C4-2B (cell line): Measurements from ENCODE around the gene FMNL2.

Experiments
- H3K27ac ChIP-seq: fragments of 450-650 bp; 2 replicates; pipeline ENCODE4 v1.5.1; 2017
- CTCF ChIP-seq: fragments of 450-650 bp; conservative IDR thresholded peaks from 2 replicates; pipeline ENCODE4 v1.5.1; 2017; ENCODE audit warnings: mild to moderate bottlenecking
- ZFX ChIP-seq: fragments of 450-650 bp; IDR thresholded peaks from 2 replicates; pipeline ENCODE4 v1.6.1; 2017

The FMNL2 gene

GRCh38 chr2:152493945-152494528 is 159.1 kb downstream of the FMNL2 start:
- no peak overlapping the region for H3K27ac ChIP-seq
- TF ChIP-seq CTCF, result no peak

DNA sequence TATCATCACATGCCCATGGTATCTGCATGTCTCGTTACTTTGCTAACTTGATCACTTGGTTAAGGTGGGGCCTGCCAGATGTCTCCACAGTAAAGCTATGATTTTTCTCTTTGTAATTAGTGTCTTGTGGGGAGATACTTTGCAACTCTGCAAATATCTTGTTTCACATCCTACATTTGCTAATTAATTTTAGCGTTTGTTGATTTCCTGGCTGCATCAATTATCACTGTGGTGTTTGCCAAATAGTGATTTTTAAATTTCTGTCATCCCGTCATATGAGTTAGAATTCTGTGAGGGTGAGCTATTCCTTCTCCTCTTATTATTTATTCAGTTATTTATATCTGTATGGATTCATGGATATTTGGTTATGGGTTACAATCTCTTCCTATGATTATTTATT is 161.4 kb downstream of the FMNL2 start:
- TF ChIP-seq CTCF, result no peak
- H3K27ac ChIP-seq, result no peak overlapping the region

- no peak for TF ChIP-seq CTCF
- TF ChIP-seq ZFX, result no peak
- no peak overlapping the region for H3K27ac ChIP-seq
Measured at GRCh38 chr2:152497481-152498052, 162.6 kb downstream of the FMNL2 start.

DNA sequence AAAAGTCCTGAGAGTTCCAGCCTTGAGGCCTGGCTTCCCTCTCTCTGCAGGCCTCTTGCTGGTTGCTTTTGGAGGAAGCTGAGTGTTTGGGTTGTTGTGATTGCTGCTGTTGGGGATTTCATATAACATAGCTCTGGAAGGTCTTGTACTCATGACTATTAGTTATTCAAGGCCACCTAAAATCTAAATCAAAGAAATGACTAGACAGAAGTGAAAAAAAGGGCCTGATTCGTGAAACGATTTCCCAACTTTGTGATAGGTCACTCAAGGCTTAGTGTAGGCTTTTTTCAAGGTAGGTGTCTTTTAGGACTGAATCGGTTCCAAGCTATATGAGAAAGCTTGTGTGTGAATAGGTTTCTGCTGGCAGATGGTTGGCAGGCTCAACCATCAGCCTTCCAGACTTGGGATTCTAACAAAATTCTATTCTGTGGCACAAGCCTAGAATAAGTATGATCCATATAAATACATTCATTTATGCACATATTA is 164.4 kb downstream of the FMNL2 start:
- no peak overlapping the region for H3K27ac ChIP-seq

GRCh38 chr2:152499896-152500735 is 165.1 kb downstream of the FMNL2 start:
- TF ChIP-seq CTCF (no peak), ZFX (no peak)
- H3K27ac ChIP-seq, result no peak overlapping the region

More for the DNA sequence above, 164.4 kb downstream of the FMNL2 start:
- TF ChIP-seq ZFX, result no peak
- no peak for TF ChIP-seq CTCF

- H3K27ac ChIP-seq, result no peak overlapping the region
- TF ChIP-seq CTCF, result no peak
- no peak for TF ChIP-seq ZFX
Measured at GRCh38 chr2:152500772-152501171, 165.8 kb downstream of the FMNL2 start.

GRCh38 chr2:152501666-152502065 is 166.7 kb downstream of the FMNL2 start:
- no peak overlapping the region for H3K27ac ChIP-seq
- TF ChIP-seq CTCF (no peak), ZFX (no peak)
